GOT3 (cell line): ENCODE results near the gene CDH4.

Source experiments
- DNase-seq: peaks from one replicate; lab custom pipeline; 2025; ENCODE audit warnings: mixed read lengths; lab: John Stamatoyannopoulos, UW

CDH4 gene

GRCh38 chr20:61931476-61932198, 679.6 kb downstream of the CDH4 start:
- DNase-seq, result no peak

GRCh38 chr20:61932199-61932592, 680.1 kb downstream of the CDH4 start:
- no peak for DNase-seq

- no peak for DNase-seq
Measured at GRCh38 chr20:61932711-61933480, 680.8 kb downstream of the CDH4 start.

- no peak for DNase-seq
Measured at GRCh38 chr20:61933481-61933950, 681.5 kb downstream of the CDH4 start.

- DNase-seq, result no peak
Measured at GRCh38 chr20:61933951-61934715, 682.1 kb downstream of the CDH4 start.

GRCh38 chr20:61934716-61935530, 682.9 kb downstream of the CDH4 start:
- no peak for DNase-seq

- DNase-seq, result no peak
Measured at GRCh38 chr20:61935926-61936700, 684.1 kb downstream of the CDH4 start.

- DNase-seq, result no peak
Measured at GRCh38 chr20:61936701-61937131, 684.7 kb downstream of the CDH4 start.

GRCh38 chr20:61937146-61937962, 685.3 kb downstream of the CDH4 start:
- no peak for DNase-seq

GRCh38 chr20:61937963-61938838, 686.1 kb downstream of the CDH4 start:
- no peak for DNase-seq

GRCh38 chr20:61938839-61939690, 687.0 kb downstream of the CDH4 start:
- DNase-seq, result no peak

- DNase-seq, result no peak
Measured at GRCh38 chr20:61939691-61940360, 687.8 kb downstream of the CDH4 start.

- DNase-seq, result no peak
Measured at GRCh38 chr20:61940491-61940890, 688.4 kb downstream of the CDH4 start.

- no peak for DNase-seq
Measured at GRCh38 chr20:61940976-61941720, 689.1 kb downstream of the CDH4 start.

- no peak for DNase-seq
Measured at GRCh38 chr20:61941721-61942405, 689.8 kb downstream of the CDH4 start.

GRCh38 chr20:61942526-61942925, 690.5 kb downstream of the CDH4 start:
- DNase-seq, result no peak
